Measurements from ENCODE around the gene RASSF8.

- no peak for TF ChIP-seq CTCF (conservative IDR thresholded peaks at IDR 0.05)
- TF ChIP-seq EZH2 (IDR thresholded peaks at IDR 0.05; ENCODE audit: low read depth), result no peak
Measured at GRCh38 chr12:26026713-26027112, 68.2 kb downstream of the RASSF8 start.

All from PC-9 (cell line).